A673 (cell line): ENCODE results near the gene NLGN1. TPM values are rescaled to one million over a fixed set of nuclear protein-coding genes. Genes with fewer than 3 reads are reported as not detected.
A peak's percentile ranks its signal among the peaks of the same experiment; 100 is the strongest.

Experiments used
- BruUV-seq: library from RNA; stranded (reverse); fragments of 400-500 nt; replicated peaks from 2 replicates; lab custom pipeline; 2021; lab: Mats Ljungman, UMichigan
- CTCF ChIA-PET: fragments of 300-600 bp; sonication (Branson Sonifier 250); formaldehyde crosslinking; loops from one replicate; lab custom pipeline; 2022; ENCODE audit warnings: antibody characterized with exemption; lab: Charles Lee
- POLR2A ChIA-PET: fragments of 300-600 bp; sonication (Branson Sonifier 250); formaldehyde crosslinking; loops from one replicate; lab custom pipeline; 2022; ENCODE audit warnings: antibody characterized with exemption; ENCODE audit not compliant: low non-redundant PET; lab: Charles Lee
- DNase-seq: peaks from one replicate; pipeline ENCODE4 v3.0.0-alpha.2; 2015; ENCODE audit warnings: low spot score
- H3K27ac ChIP-seq: fragments of 200-600 bp; sonication (generic); 2 replicates; pipeline ENCODE4 v1.5.1; 2016; ENCODE audit warnings: mixed run types, low read depth, mild to moderate bottlenecking, mixed read lengths, antibody characterized with exemption, low read length; ENCODE audit not compliant: poor library complexity, severe bottlenecking
- H3K27me3 ChIP-seq: fragments of 200-600 bp; sonication (generic); replicated peaks from 2 replicates; pipeline ENCODE4 v1.6.1; 2017; ENCODE audit warnings: mixed run types, low read depth, mild to moderate bottlenecking, mixed read lengths, antibody characterized with exemption, low read length; ENCODE audit not compliant: insufficient read depth, poor library complexity
- H3K36me3 ChIP-seq: fragments of 200-600 bp; sonication (generic); 2 replicates; pipeline ENCODE4 v1.6.1; 2016; ENCODE audit warnings: mixed run types, mild to moderate bottlenecking, mixed read lengths, antibody characterized with exemption, low read length; ENCODE audit not compliant: insufficient read depth, poor library complexity, severe bottlenecking
- H3K4me1 ChIP-seq: fragments of 200-600 bp; sonication (generic); 2 replicates; pipeline ENCODE4 v1.6.1; 2017; ENCODE audit warnings: mixed run types, mild to moderate bottlenecking, mixed read lengths, antibody characterized with exemption, low read length; ENCODE audit not compliant: insufficient read depth, poor library complexity, severe bottlenecking
- H3K4me3 ChIP-seq: fragments of 200-600 bp; sonication (generic); 2 replicates; pipeline ENCODE4 v1.5.1; 2016; ENCODE audit warnings: low read depth, mixed run types, mild to moderate bottlenecking, mixed read lengths, low read length; ENCODE audit not compliant: poor library complexity, severe bottlenecking
- H3K9me3 ChIP-seq: fragments of 200-600 bp; sonication (generic); 2 replicates; pipeline ENCODE4 v1.6.1; 2016; ENCODE audit warnings: mixed run types, low read depth, mild to moderate bottlenecking, mixed read lengths, antibody characterized with exemption, low read length; ENCODE audit not compliant: poor library complexity, severe bottlenecking
- CTCF ChIP-seq: fragments of 300-800, 200-600 bp; sonication (generic); conservative IDR thresholded peaks from 2 replicates; pipeline ENCODE4 v1.5.1; 2017; ENCODE audit warnings: low read depth, mild to moderate bottlenecking, antibody characterized with exemption, low read length, moderate library complexity, mixed read lengths
- EZH2 ChIP-seq: fragments of 200-600 bp; sonication (generic); IDR thresholded peaks from 2 replicates; pipeline ENCODE4 v1.6.1; 2017; ENCODE audit warnings: borderline replicate concordance, low read depth, mild to moderate bottlenecking, mixed read lengths, antibody characterized with exemption, low read length; ENCODE audit not compliant: poor library complexity, severe bottlenecking
- intact Hi-C: fragments of 100-400 bp; cut with micrococcal nuclease; formaldehyde crosslinking; loops from one replicate; pipeline ENCODE4 v1.10.0; 2022; ENCODE audit not compliant: unreplicated experiment
- total RNA-seq: library from RNA; stranded (reverse); gene quantifications from 2 replicates; pipeline ENCODE4 v1.2.3, GENCODE V29; 2021

Gene NLGN1
- total RNA-seq, 1 experiment from 2014 or later: 0.39 TPM

DNA sequence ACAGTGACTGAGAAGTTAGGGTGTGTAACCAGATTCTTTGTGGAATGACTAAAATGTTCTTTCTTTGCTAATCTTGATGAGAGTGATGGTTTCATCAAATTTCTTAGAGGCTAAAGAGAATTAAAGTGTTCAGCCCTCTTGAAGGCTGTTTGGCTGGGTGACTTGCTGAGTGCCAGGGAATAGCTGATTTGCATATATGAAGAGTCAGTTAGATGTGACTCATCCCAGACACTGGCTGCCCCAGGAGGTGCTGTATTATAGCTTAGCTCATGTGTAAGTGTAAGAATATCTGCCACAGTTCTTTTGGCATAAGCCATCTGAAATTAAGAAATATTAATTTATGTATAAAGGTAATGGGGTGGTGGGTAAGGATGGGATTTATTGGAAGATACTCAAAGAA lies 535.1 kb downstream of the NLGN1 start:
- Histone ChIP-seq H3K27ac (no peak overlapping the region), H3K27me3 (no peaks in the 10 kb centered on the region), H3K9me3 (no peaks in the 10 kb centered on the region), H3K4me3 (no peak overlapping the region), H3K36me3 (no peaks in the 10 kb centered on the region), H3K4me1 (peaks cover 24% of the 10 kb centered on the region)
- CTCF ChIA-PET: no interaction called here
- no TSS peak for BruUV-seq
- intact Hi-C loops: no loop called here
- POLR2A ChIA-PET: interaction anchor here (0.6 kb wide), 1 partner anchor 51 kb away, joined by 20 read pairs; no protein-coding TSS in a partner anchor
- DNase-seq: peak; percentile 79
- TF ChIP-seq EZH2: no peak
- TF ChIP-seq CTCF: no peak

DNA sequence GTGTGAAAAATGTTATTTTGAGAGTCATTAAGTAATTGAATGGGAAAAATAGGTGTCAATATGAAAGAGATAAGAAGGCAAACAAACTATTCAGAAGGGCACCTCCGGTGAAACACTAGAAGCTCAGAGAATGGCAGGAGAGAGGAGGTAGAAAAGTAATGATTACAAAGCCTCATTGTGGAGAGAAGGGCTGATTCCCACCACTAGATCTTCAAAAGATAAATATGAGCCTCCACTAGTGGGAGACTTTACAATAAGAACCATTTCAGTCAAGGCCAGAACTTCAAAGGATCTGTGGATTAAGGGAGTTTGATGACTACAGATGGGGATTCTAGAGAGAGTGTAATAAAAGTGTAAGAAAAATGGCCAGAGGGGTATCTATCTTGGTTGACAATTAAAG lies 535.6 kb downstream of the NLGN1 start:
- H3K27me3 ChIP-seq: no peaks in the 10 kb centered on the region
- no TSS peak for BruUV-seq
- H3K4me3 ChIP-seq: no peak overlapping the region
- intact Hi-C loops: no loop called here
- peaks cover 24% of the 10 kb centered on the region for H3K4me1 ChIP-seq
- H3K9me3 ChIP-seq: no peaks in the 10 kb centered on the region
- DNase-seq: peak; percentile 12
- CTCF ChIA-PET: no interaction called here
- no peaks in the 10 kb centered on the region for H3K36me3 ChIP-seq
- H3K27ac ChIP-seq: no peak overlapping the region
- TF ChIP-seq EZH2: no peak
- no peak for TF ChIP-seq CTCF
- POLR2A ChIA-PET: no interaction called here

DNA sequence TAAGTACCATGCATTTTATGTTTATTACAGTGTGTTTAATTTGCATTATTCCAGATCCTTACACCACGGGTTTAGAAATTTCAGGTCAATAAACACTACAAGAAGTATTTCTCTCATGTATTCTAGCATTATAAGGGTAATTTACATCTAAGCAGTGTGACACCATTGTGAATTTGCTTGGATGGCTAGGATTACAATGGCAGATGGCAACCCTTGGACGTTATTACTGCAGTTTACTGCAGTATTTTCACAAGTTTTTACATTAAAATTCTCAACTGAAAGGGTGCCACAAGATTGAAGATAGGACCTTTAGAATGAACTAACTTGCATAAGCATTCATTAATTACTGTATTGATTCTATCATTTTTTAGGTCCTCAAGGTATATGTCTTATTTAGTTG lies 538.8 kb downstream of the NLGN1 start:
- intact Hi-C loops: loop anchor here (5.0 kb wide), 1 partner anchor 151 kb away; no protein-coding TSS in a partner anchor
- no TSS peak for BruUV-seq
- no peak for DNase-seq
- Histone ChIP-seq H3K27me3 (no peaks in the 10 kb centered on the region), H3K4me3 (no peak overlapping the region), H3K9me3 (no peaks in the 10 kb centered on the region), H3K36me3 (no peaks in the 10 kb centered on the region), H3K27ac (no peak overlapping the region), H3K4me1 (peaks cover 30% of the 10 kb centered on the region)
- POLR2A ChIA-PET: no interaction called here
- CTCF ChIA-PET: no interaction called here
- TF ChIP-seq CTCF (no peak), EZH2 (no peak)
